SH-SY5Y (cell line): Measurements from ENCODE around the gene MARCHF3.

Source experiments
- GATA2 ChIP-seq: IDR thresholded peaks from 2 replicates; pipeline ENCODE4 v1.6.1; 2011; ENCODE audit warnings: mild to moderate bottlenecking, low read depth, low read length
- GATA3 ChIP-seq: IDR thresholded peaks from 2 replicates; pipeline ENCODE4 v1.6.1; 2011; ENCODE audit warnings: low read depth, mild to moderate bottlenecking, low read length, moderate library complexity

DNA sequence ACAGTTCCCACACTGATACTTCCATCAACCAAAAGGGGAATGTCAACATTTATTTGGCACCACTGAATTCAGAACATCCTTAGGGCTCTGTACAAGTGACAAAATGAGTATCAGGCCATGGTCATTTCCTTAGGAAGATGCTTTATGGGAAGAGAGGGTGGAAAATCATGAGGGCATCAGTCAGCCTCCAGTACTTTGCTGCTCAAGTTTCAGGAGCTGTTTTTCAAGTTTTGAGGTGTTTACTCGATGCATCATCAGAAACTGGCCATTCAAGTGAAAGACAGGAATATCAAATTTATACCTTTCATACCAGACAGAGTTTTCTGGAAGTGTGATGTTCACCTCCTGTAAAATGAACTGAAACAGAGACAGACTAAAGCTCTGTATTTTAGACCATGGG lies 21.2 kb upstream of the MARCHF3 start:
- TF ChIP-seq GATA2 (no peak), GATA3 (no peak)
